IPS-18a (cell line): ENCODE measurements around the gene COLEC12.
"Not testable (repeated sequence)": the region's sequence is repeated elsewhere in the genome, so short reads cannot be mapped to it uniquely, and the experiment has no call there.

ENCODE experiments used
- H3K27ac ChIP-seq: one replicate; pipeline ENCODE4 v1.5.1; 2013; ENCODE audit warnings: low read length
- H3K27me3 ChIP-seq: one replicate; pipeline ENCODE4 v1.6.1; 2013; ENCODE audit warnings: mild to moderate bottlenecking, low read length; ENCODE audit not compliant: control insufficient read depth, insufficient read depth
- H3K36me3 ChIP-seq: one replicate; pipeline ENCODE4 v1.6.1; 2013; ENCODE audit warnings: low read depth, low read length; ENCODE audit not compliant: control insufficient read depth
- H3K4me1 ChIP-seq: one replicate; pipeline ENCODE4 v1.6.1; 2013; ENCODE audit warnings: low read depth, low read length; ENCODE audit not compliant: control insufficient read depth
- H3K4me3 ChIP-seq: one replicate; pipeline ENCODE4 v1.5.1; 2013; ENCODE audit warnings: low read length
- H3K9ac ChIP-seq: one replicate; pipeline ENCODE4 v1.6.1; 2013; ENCODE audit warnings: mild to moderate bottlenecking, low read length, moderate library complexity
- H3K9me3 ChIP-seq: one replicate; pipeline ENCODE4 v1.6.1; 2013; ENCODE audit warnings: low read depth, low read length; ENCODE audit not compliant: control insufficient read depth

The COLEC12 gene

DNA sequence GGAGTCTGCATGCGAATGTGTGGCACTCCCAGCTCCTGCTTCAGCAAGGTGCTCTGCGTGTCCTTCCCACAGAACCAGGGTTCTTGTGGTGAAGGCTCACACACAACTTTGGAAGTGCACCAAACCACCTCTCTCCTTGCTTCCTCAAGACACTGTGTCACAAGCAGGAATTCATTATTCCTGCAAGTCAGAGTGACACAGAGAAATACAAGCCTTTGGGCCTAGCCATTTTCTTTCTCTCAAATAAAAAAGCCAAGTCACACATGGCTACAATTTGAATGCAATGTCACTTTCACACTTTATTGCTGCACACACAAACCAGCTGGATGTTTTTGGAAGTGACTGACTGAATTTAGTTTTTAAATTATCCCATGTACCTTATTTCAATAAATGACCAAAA, 202.6 kb downstream of the COLEC12 start:
- no peaks in the 10 kb centered on the region for H3K36me3 ChIP-seq
- no peak overlapping the region for H3K9ac ChIP-seq
- no peak overlapping the region for H3K4me3 ChIP-seq
- H3K9me3 ChIP-seq: no peaks in the 10 kb centered on the region
- H3K27me3 ChIP-seq: no peaks in the 10 kb centered on the region
- no peak overlapping the region for H3K27ac ChIP-seq
- no peaks in the 10 kb centered on the region for H3K4me1 ChIP-seq

DNA sequence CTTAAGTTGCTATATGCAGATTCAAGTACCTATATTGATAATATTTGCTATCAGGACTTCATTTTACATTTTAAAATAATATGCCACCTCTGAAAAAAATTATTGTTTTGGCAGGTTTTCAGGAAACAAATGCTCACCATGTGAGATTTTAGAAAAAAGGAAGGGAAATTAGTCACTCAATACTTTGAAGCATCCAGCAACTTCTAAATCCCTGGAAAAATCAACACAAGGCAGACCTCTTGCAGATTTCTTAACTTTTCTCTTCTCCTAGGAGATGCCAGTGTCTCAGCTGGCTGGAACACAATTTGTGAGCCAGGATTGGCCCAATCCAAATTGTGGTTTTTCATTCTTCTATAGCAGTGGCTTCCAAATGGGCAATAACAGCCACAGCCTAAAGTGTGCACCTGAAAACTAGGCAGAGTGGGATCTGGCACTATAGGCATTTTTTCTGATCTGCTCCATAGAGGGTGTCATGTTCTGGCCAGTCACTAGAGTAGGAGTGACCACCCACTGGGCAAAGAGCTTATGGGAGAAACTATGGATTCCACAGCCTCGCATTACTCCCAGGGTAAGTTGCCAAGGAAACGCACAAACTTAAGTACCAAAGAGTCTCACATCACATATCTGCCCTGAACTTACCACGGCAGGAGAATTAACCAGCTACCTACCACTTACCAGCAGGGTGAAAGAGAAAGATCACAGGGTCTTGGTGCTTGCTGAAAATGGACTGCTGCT, 204.6 kb downstream of the COLEC12 start:
- H3K9ac ChIP-seq: no peak overlapping the region
- H3K27ac ChIP-seq: no peak overlapping the region
- H3K27me3 ChIP-seq: no peaks in the 10 kb centered on the region
- no peaks in the 10 kb centered on the region for H3K9me3 ChIP-seq
- H3K36me3 ChIP-seq: no peaks in the 10 kb centered on the region
- no peaks in the 10 kb centered on the region for H3K4me1 ChIP-seq
- no peak overlapping the region for H3K4me3 ChIP-seq

DNA sequence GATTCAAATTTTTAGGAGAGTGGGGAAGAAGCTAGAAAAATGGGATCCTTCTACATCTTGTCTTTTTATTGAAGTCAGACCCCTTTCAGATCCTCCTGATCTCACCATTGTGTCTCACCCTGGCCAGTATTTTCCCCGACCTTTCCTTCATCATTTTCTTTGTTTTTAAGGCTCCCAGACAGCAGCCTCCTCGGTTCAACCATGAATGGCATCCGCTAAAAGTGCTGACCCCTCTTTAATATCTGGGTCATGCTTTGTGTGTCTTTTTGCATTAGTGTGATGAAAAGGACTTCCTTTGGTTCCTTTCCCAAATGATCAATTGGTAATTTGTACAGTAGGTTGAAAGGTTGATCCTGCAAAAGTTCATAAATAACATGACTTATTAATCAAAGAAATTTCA, 205.9 kb downstream of the COLEC12 start:
- H3K27ac ChIP-seq: no peak overlapping the region
- H3K9me3 ChIP-seq: no peaks in the 10 kb centered on the region
- no peaks in the 10 kb centered on the region for H3K27me3 ChIP-seq
- H3K4me3 ChIP-seq: no peak overlapping the region
- no peaks in the 10 kb centered on the region for H3K36me3 ChIP-seq
- no peaks in the 10 kb centered on the region for H3K4me1 ChIP-seq
- H3K9ac ChIP-seq: no peak overlapping the region

DNA sequence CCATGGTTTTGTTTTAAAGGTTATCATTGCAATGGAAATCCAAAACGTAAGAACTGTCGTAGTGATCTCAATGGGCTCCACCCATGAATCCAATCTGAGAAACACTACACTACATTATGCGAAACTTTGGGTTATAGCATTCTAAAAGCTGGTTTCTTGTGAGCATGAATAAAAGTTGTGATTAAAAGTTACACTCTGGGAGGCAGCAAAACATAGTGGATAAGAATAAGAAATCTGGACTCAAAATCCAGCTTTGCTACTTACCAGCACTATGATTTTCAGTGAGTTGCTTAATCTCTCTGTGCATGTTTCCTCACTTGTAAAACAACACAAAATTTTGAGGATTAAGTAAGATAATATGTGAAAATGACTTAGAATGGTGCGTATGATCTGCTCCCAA, 207.0 kb downstream of the COLEC12 start:
- Histone ChIP-seq H3K27ac (no peak overlapping the region), H3K4me1 (no peaks in the 10 kb centered on the region), H3K27me3 (no peaks in the 10 kb centered on the region), H3K9ac (no peak overlapping the region), H3K36me3 (no peaks in the 10 kb centered on the region), H3K4me3 (no peak overlapping the region), H3K9me3 (no peaks in the 10 kb centered on the region)

DNA sequence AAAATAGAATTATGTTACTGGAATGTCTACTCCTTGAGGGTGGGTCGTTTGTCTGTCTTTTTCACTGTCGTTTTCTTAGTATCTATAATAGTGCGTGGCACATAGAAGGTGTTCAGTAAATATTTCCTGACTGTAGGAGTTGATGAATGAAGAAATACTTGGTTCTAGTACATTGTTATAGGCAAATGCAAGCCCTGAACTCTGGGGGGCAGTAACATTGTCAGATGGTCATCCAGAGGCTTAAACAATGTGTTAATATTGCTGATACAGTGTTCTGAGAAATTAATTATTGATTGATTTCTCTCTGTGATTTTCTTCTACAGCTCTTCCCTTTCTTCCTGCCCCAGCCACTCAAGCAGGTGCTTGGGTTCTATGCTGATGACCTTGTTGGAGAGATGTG, 208.2 kb downstream of the COLEC12 start:
- no peak overlapping the region for H3K4me3 ChIP-seq
- no peaks in the 10 kb centered on the region for H3K9me3 ChIP-seq
- H3K36me3 ChIP-seq: no peaks in the 10 kb centered on the region
- H3K27ac ChIP-seq: no peak overlapping the region
- no peaks in the 10 kb centered on the region for H3K4me1 ChIP-seq
- no peak overlapping the region for H3K9ac ChIP-seq
- H3K27me3 ChIP-seq: no peaks in the 10 kb centered on the region

DNA sequence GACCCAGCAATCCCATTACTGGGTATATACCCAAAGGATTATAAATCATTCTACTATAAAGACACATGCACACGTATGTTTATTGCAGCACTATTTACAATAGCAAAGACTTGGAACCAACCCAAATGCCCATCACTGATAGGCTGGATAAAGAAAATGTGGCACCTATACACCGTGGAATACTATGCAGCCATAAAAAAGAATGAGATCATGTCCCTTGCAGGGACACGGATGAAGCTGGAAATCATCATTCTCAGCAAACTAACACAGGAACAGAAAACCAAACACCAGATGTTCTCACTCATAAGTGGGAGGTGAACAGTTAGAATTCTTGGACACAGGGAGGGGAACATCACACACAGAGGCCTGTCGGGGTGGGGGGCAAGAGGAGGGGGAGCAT, 210.5 kb downstream of the COLEC12 start:
- H3K4me1 ChIP-seq, H3K4me3 ChIP-seq, H3K27ac ChIP-seq, H3K9me3 ChIP-seq, H3K27me3 ChIP-seq, H3K36me3 ChIP-seq, H3K9ac ChIP-seq: not testable (repeated sequence)

DNA sequence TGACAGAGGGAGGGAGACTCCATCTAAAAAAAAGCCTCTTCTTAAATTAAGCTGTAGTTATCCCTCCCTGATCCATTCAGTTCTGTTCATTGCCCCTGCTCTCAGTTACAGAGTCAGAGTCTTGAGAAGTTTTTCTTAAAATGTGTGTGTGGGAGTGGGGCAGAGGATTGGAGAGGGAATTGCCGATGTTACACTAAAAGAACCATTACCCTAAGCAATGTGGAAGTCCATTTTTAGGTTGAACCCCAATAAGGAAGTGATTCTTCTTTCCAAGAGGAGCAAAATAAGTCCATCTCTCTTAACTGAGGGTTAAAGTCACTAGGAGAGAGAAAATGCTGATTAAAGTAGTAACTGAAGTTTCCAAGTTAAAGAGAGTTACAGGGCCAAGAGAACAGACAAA, 211.5 kb downstream of the COLEC12 start:
- H3K9ac ChIP-seq: no peak overlapping the region
- no peaks in the 10 kb centered on the region for H3K9me3 ChIP-seq
- H3K4me3 ChIP-seq: no peak overlapping the region
- no peak overlapping the region for H3K27ac ChIP-seq
- H3K27me3 ChIP-seq: no peaks in the 10 kb centered on the region
- no peaks in the 10 kb centered on the region for H3K36me3 ChIP-seq
- no peaks in the 10 kb centered on the region for H3K4me1 ChIP-seq

DNA sequence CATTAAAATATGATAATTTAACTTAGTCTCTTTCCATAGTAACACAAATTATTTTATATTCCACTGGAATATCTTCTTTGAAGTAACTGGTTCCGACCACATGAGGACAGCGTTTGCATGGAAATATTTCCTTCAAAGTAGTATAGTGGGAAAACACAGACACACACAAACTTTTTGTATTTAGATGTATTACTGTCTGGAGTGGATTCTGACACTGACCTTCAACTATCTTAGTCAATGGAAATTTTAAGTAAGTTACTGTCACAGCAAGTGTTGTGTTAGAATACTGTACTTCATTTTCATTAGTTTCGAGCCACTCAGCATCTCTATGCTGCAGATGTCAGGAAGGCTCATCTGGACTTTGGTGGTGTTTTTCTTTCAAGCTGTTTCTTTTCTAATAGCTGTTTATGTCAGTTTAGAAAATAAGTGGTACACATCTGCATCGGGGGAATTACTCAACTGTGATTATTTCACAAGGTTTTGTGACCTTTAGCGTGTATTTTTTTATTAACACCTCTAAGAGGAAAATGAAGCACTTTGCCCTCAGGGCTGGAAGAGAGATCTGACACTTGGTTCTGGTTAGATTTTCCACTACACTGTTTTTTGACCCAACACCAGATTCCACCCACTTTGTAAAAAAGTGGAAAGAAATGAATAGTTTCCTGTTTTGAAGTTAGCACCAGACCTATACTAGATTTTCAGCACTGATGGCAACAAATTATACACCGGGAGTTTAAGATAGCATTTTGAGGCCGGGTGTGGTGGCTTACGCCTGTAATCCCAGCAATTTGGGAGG, 213.8 kb downstream of the COLEC12 start:
- H3K27me3 ChIP-seq: no peaks in the 10 kb centered on the region
- H3K27ac ChIP-seq: no peak overlapping the region
- H3K9me3 ChIP-seq: no peaks in the 10 kb centered on the region

DNA sequence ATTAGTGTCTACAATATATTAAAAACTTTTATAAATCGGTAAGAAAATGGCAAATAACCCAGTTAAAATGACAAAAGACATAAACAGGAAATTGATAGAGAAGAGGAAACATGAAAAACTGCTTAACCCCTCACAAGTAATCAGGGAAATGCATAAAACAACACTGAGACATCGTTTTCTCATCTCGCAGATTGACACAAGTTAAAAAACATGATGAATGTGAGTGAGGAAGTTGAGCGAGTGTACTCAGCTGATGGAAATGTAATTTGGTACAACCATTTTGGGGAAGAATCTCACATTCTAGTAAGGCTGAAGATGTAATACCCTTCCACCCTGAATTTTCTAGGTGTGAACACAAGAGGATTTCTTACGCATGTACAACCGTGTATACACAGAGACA, 214.7 kb downstream of the COLEC12 start:
- Histone ChIP-seq H3K9ac (no peak overlapping the region), H3K36me3 (no peaks in the 10 kb centered on the region), H3K4me1 (no peaks in the 10 kb centered on the region), H3K27me3 (no peaks in the 10 kb centered on the region), H3K27ac (no peak overlapping the region), H3K4me3 (no peak overlapping the region), H3K9me3 (no peaks in the 10 kb centered on the region)

More for the DNA sequence above, 213.8 kb downstream of the COLEC12 start:
- Histone ChIP-seq H3K9ac (no peak overlapping the region), H3K4me3 (no peak overlapping the region), H3K4me1 (no peaks in the 10 kb centered on the region), H3K36me3 (no peaks in the 10 kb centered on the region)

DNA sequence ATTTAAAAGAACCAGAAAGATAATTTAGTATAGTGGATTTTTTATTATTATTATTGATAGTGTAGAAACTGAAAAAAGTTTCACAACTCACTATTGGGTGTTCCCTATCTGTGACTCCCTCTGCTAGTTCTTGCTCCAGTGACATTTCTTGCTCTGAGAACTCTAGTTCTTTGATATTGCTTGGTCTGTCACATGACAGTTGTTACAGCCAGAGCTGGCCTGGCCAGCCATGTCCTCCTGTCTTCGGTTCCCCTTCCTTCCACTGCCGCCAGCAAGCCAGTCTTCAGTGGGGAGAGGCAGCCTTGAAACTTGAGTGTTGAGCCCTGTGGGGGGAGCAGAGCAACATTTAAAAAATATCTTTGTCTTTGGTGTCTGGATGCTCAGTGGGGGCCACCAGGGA, 225.0 kb downstream of the COLEC12 start:
- H3K27me3 ChIP-seq: no peaks in the 10 kb centered on the region
- H3K4me1 ChIP-seq: no peaks in the 10 kb centered on the region
- no peak overlapping the region for H3K9ac ChIP-seq
- no peak overlapping the region for H3K27ac ChIP-seq
- no peaks in the 10 kb centered on the region for H3K36me3 ChIP-seq
- no peaks in the 10 kb centered on the region for H3K9me3 ChIP-seq
- H3K4me3 ChIP-seq: no peak overlapping the region

DNA sequence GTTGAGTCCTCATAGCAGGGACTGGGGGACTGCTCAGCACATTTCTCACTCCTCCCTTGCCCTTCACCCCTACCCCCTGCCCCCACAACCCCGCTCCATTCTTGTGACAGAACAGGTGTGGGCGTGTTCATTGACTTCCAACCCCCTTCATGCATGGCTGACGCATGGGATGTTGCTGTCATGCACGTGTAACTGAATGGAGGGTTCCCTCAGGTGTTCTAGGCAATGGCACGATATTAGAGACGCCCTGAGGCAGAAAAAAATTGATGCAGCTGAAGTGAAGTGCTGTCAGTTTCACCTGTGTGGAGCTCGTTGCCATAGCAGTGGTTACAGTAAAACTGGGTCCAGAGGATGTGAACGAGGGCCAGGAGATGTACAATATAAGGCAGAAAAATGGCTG, 226.2 kb downstream of the COLEC12 start:
- H3K36me3 ChIP-seq: no peaks in the 10 kb centered on the region
- H3K27ac ChIP-seq: no peak overlapping the region
- H3K4me1 ChIP-seq: peaks cover 8% of the 10 kb centered on the region
- no peaks in the 10 kb centered on the region for H3K9me3 ChIP-seq
- no peak overlapping the region for H3K9ac ChIP-seq
- no peaks in the 10 kb centered on the region for H3K27me3 ChIP-seq
- H3K4me3 ChIP-seq: no peak overlapping the region

DNA sequence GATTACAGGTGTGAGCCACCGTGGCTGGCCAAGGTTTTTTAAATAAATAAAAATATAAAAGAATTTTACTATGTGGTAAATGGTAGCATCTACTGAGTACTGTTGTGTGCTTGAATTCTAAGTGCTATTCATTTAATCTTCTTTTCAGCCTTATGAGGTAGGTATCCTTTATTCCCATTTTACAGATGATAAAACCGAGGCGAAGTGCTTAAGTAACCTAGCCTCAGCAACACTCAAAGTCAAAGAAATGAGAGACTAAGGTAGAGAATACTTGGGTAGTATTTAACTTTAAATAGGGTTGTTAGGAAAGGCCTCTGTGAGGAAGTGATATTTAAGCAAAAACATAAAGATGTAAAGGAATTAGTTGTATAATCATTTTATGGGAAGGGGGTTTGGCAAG, 227.0 kb downstream of the COLEC12 start:
- Histone ChIP-seq H3K4me3 (no peak overlapping the region), H3K36me3 (no peaks in the 10 kb centered on the region), H3K9ac (no peak overlapping the region), H3K9me3 (no peaks in the 10 kb centered on the region), H3K4me1 (peaks cover 9% of the 10 kb centered on the region), H3K27ac (no peak overlapping the region), H3K27me3 (no peaks in the 10 kb centered on the region)
